LNCaP clone FGC (cell line): ENCODE data around the gene CTSA.

Experiments used
- DNase-seq: peaks from one replicate; pipeline ENCODE4 v3.0.0-alpha.2; 2011; ENCODE audit warnings: low read depth
- H3K4me3 ChIP-seq: 2 replicates; pipeline ENCODE4 v1.5.1; 2011; ENCODE audit warnings: mild to moderate bottlenecking, low read depth, low read length, control low read depth
- CTCF ChIP-seq: IDR thresholded peaks from 2 replicates; pipeline ENCODE4 v1.5.1; 2012; ENCODE audit warnings: mild to moderate bottlenecking; ENCODE audit not compliant: control insufficient read depth, insufficient read depth; ENCODE audit errors: extremely low read depth

CTSA gene

GRCh38 chr20:45888681-45889080 lies 2.5 kb upstream of the CTSA start:
- DNase-seq: no peak
- no peak overlapping the region for H3K4me3 ChIP-seq
- no peak for TF ChIP-seq CTCF

- no peak for TF ChIP-seq CTCF
- DNase-seq: no peak
Measured at GRCh38 chr20:45890077-45890984, 804 bp upstream of the CTSA start.

GRCh38 chr20:45892049-45892825 lies 1.1 kb downstream of the CTSA start:
- H3K4me3 ChIP-seq: peak overlapping the region; percentile 96
- DNase-seq: no peak
- peak; percentile 34 for TF ChIP-seq CTCF

More at GRCh38 chr20:45890077-45890984, 804 bp upstream of the CTSA start:
- peak overlapping the region; percentile 96 for H3K4me3 ChIP-seq

- no peak overlapping the region for H3K4me3 ChIP-seq
- no peak for DNase-seq
- TF ChIP-seq CTCF: no peak
Measured at GRCh38 chr20:45892828-45893500, 1.8 kb downstream of the CTSA start.

- no peak for TF ChIP-seq CTCF
- H3K4me3 ChIP-seq: no peak overlapping the region
- no peak for DNase-seq
Measured at GRCh38 chr20:45893831-45894230, 2.7 kb downstream of the CTSA start.

- no peak for DNase-seq
- no peak overlapping the region for H3K4me3 ChIP-seq
- no peak for TF ChIP-seq CTCF
Measured at GRCh38 chr20:45894797-45895196, 3.7 kb downstream of the CTSA start.
